GM19395 (cell line): ENCODE results near the gene CDKN2A.

Experiments
- ATAC-seq: cut with Tn5 transposase; IDR thresholded peaks from one replicate; pipeline ENCODE4 v1.9.1; 2021; ENCODE audit warnings: mild to moderate bottlenecking, moderate library complexity; ENCODE audit not compliant: unreplicated experiment

CDKN2A gene

GRCh38 chr9:21993893-21994555 lies at the start of gene CDKN2A:
TSS of gene CDKN2A (minus strand) at chr9:21994392.
- ATAC-seq: peak; percentile 41

DNA sequence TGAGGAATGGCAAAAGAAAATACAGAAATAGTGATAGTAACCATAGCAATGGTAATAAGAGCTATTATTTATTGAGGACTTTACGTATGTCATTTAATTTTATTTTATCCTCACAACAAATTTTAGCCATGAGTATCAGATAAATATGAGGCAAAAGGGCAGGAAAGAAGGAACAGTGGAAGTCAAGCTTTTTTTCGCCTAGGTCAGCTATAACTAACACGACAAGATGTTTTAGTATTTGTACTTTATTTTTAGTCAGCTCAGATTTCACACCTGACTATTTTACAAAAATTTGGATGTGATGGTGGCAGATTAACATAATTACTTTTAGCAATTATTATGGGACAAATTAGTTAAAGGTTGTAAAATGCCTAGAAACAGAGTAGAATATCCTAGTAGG lies 49.7 kb upstream of the CDKN2A start:
- ATAC-seq: no peak

- ATAC-seq: no peak
Measured at GRCh38 chr9:22041775-22042174, 47.6 kb upstream of the CDKN2A start.

- ATAC-seq: no peak
Measured at GRCh38 chr9:22041344-22041743, 47.2 kb upstream of the CDKN2A start.

DNA sequence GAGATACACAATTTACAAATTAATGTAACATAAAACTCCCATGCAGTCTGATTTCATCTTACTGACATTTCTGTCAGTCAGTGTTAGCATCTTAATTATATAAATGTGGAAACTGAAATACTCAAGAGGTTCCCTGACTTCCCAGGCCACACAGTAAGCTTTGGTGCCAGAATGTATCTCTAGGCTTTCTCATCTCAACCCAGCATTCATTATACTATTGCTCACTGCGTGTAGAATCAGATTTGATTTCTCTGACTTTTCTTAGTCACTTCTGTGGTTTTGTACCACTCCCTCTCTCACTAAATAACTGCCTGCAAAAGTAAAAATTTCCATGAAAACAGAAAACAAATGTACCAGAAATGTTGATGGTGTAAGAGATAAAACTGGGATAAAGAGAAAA lies 46.6 kb upstream of the CDKN2A start:
- ATAC-seq: no peak

GRCh38 chr9:22039258-22039657 lies 45.1 kb upstream of the CDKN2A start:
- no peak for ATAC-seq

DNA sequence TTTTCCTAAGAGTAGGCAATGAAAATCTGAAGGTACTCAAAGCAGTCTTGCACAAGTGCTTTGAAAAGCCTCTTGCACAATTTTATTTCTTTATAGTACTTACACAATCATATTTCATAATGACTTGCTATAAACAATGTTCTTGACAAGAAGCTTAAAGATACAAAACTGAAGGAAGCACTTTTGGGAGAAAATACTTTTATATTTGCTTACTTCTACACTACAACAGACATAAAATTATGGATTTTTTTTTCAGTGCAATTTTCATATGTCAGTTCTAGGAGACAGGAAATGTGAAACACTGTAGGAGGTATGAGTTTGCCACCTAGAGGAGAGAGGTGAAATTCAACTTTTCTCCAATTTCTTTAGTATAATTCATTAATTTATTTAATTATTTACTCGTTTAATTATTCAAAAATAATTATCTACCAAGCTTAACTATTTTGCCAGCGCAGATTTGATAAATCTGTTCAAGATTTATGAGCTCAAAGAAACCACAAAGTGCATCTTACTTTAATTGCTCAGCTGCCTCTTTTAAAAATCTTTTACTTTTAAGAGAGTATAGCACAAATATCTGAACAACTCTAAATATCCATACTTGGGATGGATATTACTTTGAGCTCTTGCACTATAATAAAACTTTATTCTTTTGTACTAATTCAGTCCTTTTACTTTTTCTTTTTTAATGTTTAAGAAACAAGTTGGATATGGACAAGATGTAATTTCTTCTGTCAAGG lies 43.9 kb upstream of the CDKN2A start:
- ATAC-seq: no peak

DNA sequence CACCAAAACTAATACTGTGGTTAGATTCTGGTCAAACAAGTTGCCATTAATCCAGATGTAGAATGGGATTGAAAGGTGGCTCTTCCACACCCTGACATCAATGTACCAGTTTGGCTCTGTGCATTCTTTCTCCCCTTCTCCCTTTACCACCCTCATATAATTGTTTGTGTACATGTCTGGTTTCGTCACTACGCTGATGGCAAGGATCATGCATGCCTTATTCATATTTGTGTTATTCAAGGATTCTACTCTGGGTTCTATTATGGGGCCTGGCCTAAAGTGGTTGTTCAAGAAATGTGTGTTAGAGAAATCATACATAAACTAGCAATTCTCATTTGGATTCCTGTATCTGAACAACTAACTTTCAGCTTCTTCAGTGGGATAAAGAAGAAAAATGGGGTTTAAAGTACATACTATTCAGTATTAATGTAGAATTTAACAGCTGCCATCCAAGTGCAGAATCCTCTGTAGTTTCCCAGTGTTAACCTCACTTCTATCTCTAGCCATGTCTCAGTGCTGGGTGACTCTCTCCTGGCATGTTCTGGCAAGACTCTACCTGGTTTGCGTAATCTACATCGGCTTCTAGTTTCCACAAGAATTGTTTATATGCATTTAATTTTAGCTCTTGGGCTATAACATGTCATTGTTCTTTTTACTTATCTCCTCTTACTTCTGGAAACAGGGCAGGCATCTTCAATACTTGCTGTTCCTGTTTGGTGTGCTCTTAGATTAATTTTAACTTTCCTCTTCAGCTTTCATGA lies 42.9 kb upstream of the CDKN2A start:
- no peak for ATAC-seq

GRCh38 chr9:22035591-22036011 lies 41.4 kb upstream of the CDKN2A start:
- ATAC-seq: no peak

GRCh38 chr9:22033012-22033630 lies 38.9 kb upstream of the CDKN2A start:
- no peak for ATAC-seq

DNA sequence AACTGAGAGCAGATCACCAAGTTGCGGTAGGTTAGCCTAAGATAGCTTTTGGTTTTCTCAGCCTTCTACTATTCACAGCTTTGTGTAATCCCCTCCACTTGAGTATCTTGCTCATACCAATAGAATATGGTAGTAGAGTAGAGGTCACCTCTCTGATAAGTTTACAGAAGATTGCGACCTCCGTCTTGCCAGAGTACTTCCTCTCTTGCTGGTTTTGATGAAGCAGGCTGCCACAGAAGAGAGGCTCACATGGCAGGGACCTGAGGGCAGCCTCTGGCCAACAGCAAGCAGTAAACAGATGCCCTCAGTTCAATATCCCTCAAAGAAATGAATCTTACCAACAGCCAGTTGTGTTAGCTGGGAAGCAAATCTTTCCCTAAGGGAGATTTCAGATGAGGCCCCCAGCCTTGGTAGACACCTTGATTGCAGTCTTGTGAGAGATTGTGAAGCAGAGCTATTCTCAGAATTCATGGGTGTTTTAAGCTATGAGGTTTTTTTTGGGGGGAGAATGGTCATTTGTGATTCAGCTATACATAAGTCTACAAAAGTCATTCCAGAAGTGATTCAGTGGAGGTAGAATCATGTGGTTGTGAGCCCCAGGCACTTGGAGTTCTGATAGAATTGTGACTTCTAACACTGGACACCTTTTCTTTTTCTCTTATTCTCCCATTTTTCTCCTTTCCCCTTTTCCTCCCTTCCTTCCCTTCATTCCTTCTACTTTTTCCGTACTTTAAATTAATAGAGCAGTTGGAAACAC lies 37.6 kb upstream of the CDKN2A start:
- no peak for ATAC-seq

- peak; percentile 92 for ATAC-seq
Measured at GRCh38 chr9:22030101-22030598, 36.0 kb upstream of the CDKN2A start.

- no peak for ATAC-seq
Measured at GRCh38 chr9:22029231-22029630, 35.0 kb upstream of the CDKN2A start.

GRCh38 chr9:22028394-22028793 lies 34.2 kb upstream of the CDKN2A start:
- ATAC-seq: no peak

- no peak for ATAC-seq
Measured at GRCh38 chr9:22026696-22027095, 32.5 kb upstream of the CDKN2A start.

- ATAC-seq: no peak
Measured at GRCh38 chr9:22022396-22022795, 28.2 kb upstream of the CDKN2A start.

DNA sequence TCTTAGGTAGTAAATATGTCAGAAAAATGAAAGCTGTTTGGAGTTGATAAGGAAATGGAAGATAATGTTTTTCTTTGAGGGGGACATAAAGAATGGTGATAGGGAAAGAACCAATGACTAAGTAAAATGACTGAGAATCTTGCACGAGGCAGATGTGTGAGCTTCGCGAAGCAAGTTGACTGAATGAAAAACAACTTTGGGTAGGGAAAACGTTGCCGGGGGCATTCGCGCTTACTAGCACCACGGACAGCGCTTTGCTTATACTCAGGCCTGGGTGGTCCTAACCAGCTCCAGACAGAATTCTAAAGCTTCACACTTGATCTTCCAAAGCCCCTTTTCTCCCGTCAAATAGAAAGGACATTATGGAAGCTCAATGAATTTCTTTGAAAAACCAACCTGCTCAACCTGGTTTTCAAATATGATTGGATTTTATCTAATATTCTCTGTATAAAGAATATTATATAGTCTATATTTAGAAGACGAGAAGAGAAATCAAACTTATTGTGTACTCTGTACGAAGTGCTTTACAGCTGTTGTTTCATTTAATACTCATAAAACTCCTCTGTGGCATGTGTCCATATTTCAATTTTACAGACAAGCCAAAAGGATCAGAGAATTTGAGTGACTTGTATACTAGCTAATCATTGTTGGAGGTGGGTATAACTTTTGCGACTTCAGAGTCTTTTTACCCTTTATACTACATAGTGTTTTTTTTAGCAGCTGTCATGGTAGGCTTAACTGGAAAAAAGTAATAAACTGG lies 16.9 kb upstream of the CDKN2A start:
- no peak for ATAC-seq

DNA sequence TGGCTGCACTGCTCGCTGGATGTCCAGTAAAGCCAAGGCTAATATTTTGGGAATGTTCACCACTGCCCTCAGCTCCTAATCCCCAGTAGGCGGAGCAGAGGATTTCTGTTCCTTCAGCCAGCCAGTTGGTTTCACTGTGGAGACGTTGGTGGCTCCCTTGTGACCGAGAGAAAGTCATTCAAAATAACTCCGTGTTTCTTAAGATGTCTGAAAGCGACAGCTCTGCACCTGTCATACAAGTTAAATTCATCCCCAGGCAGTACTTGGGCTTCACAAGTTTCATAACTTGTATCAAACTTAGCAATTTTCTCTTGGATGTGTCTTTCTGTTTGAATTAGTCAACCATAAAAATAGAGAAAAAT lies 15.3 kb upstream of the CDKN2A start:
- peak; percentile 58 for ATAC-seq

- ATAC-seq: peak; percentile 89
Measured at GRCh38 chr9:22008717-22009505, 14.7 kb upstream of the CDKN2A start, which contains the start of gene CDKN2B. TSS of gene CDKN2B (minus strand) at chr9:22009305. CDS start at chr9:22008953, 352 bp downstream.
